GM23248 (cell line): ENCODE measurements around the gene STK40. TPM values are rescaled to one million over a fixed set of nuclear protein-coding genes. Genes with fewer than 3 reads are reported as not detected.

Experiments used
- DNase-seq: peaks from one replicate; pipeline ENCODE4 v3.0.0-alpha.2; 2015
- H2AFZ ChIP-seq: fragments of 200-600 bp; sonication (generic); 2 replicates; pipeline ENCODE4 v1.6.1; 2016; ENCODE audit warnings: antibody characterized with exemption
- H3F3A ChIP-seq: fragments of 200-600 bp; sonication (generic); 2 replicates; pipeline ENCODE4 v1.6.1; 2016; ENCODE audit warnings: mild to moderate bottlenecking, antibody characterized with exemption, mixed run types; ENCODE audit not compliant: insufficient read depth
- H3K27ac ChIP-seq: fragments of 200-600 bp; sonication (generic); 2 replicates; pipeline ENCODE4 v1.5.1; 2016; ENCODE audit warnings: mild to moderate bottlenecking
- H3K27me3 ChIP-seq: fragments of 200-600 bp; sonication (generic); replicated peaks from 2 replicates; pipeline ENCODE4 v1.6.1; 2016; ENCODE audit warnings: mild to moderate bottlenecking; ENCODE audit not compliant: insufficient read depth
- H3K36me3 ChIP-seq: fragments of 200-600 bp; sonication (generic); 2 replicates; pipeline ENCODE4 v1.6.1; 2016; ENCODE audit warnings: low read depth, mild to moderate bottlenecking
- H3K4me1 ChIP-seq: fragments of 200-600 bp; sonication (generic); 2 replicates; pipeline ENCODE4 v1.6.1; 2016; ENCODE audit warnings: mild to moderate bottlenecking; ENCODE audit not compliant: insufficient read depth
- H3K4me2 ChIP-seq: fragments of 200-600 bp; sonication (generic); one replicate; pipeline ENCODE4 v1.6.1; 2016; ENCODE audit warnings: mild to moderate bottlenecking; ENCODE audit not compliant: unreplicated experiment
- H3K4me3 ChIP-seq: fragments of 200-600 bp; sonication (generic); 2 replicates; pipeline ENCODE4 v1.5.1; 2016; ENCODE audit warnings: mild to moderate bottlenecking
- H3K79me2 ChIP-seq: fragments of 200-600 bp; sonication (generic); 2 replicates; pipeline ENCODE4 v1.6.1; 2016; ENCODE audit warnings: mild to moderate bottlenecking; ENCODE audit not compliant: insufficient read depth
- H3K9ac ChIP-seq: fragments of 200-600 bp; sonication (generic); 2 replicates; pipeline ENCODE4 v1.6.1; 2016; ENCODE audit warnings: mild to moderate bottlenecking
- H3K9me2 ChIP-seq: fragments of 200-600 bp; sonication (generic); 2 replicates; pipeline ENCODE4 v1.6.1; 2016; ENCODE audit warnings: mixed run types, mild to moderate bottlenecking, moderate library complexity; ENCODE audit not compliant: insufficient read depth
- H3K9me3 ChIP-seq: fragments of 200-600 bp; sonication (generic); one replicate; pipeline ENCODE4 v1.6.1; 2017; ENCODE audit warnings: low read depth
- H4K20me1 ChIP-seq: fragments of 200-600 bp; sonication (generic); 2 replicates; pipeline ENCODE4 v1.6.0; 2016; ENCODE audit not compliant: insufficient read depth
- EZH2 ChIP-seq: fragments of 200-600 bp; sonication (generic); IDR thresholded peaks from 2 replicates; pipeline ENCODE4 v1.6.1; 2018; ENCODE audit warnings: antibody characterized with exemption, mild to moderate bottlenecking; ENCODE audit not compliant: insufficient read depth, poor library complexity, severe bottlenecking
- EZH2phosphoT487 ChIP-seq: fragments of 200-600 bp; sonication (generic); IDR thresholded peaks from 2 replicates; pipeline ENCODE4 v1.6.1; 2018; ENCODE audit warnings: antibody characterized with exemption, moderate library complexity, mild to moderate bottlenecking, low read depth; ENCODE audit not compliant: insufficient read depth
- WGBS, 2 experiments: methylation state at CpG; one replicate each; pipeline ENCODE4 v1.1.6; 2015 to 2017; ENCODE audit warnings: low lambda C conversion rate in 2 of 2, low coverage in 1 of 2; ENCODE audit errors: missing lambda C conversion rate in 2 of 2; 5-methylcytosine and 5-hydroxymethylcytosine counted together
- in situ Hi-C: fragments of 300-500 bp; cut with MboI; formaldehyde crosslinking; loops from 2 replicates; pipeline ENCODE4 v1.15.0; 2020
- polyA plus RNA-seq: library from polyadenylated mRNA; unstranded; fragments of >200 nt; fragmentation: Nextera tagmentation; extraction: Ambion mirVana; gene quantifications from 2 replicates; pipeline ENCODE4 v1.2.1, GENCODE V29; 2016
- total RNA-seq: library from RNA; depleted of rRNA; stranded (reverse); fragments of >200 nt; shearing (Covaris generic); gene quantifications from 2 replicates; pipeline ENCODE4 v1.2.3, GENCODE V29; 2014

The STK40 gene
- total and polyA plus RNA-seq, 2 experiments from 2014 or later, result 11.1 to 16.2 TPM

DNA sequence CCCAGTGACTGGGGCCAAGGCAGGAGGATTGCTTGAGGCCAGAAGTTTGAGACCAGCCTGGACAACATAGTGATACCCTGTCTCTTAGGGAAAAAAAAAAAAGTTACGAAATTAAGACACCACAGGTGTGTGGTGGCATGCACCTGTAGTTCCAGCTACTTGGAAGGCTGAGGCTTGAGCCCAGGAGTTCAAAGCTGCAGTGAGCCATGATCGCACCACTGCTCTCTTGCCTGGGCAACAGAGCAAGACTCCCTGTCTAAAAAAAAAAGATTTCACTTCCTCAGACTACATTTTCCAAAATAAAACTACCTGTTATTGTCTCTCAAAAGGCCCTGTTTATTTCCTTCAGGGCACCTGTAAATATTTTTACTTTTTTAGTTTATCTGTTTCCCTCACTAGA is 4.7 kb upstream of the STK40 start:
- no peak overlapping the region for H3K27ac ChIP-seq
- H2AFZ ChIP-seq, result no peak overlapping the region
- no peak overlapping the region for H3K4me3 ChIP-seq
- peaks cover 17% of the 10 kb centered on the region for H3K4me1 ChIP-seq
- in situ Hi-C loops, result no loop called here
- no peaks in the 10 kb centered on the region for H3K27me3 ChIP-seq
- H3K9me2 ChIP-seq, result no peaks in the 10 kb centered on the region
- no peak overlapping the region for H3K4me2 ChIP-seq
- H3K9me3 ChIP-seq, result no peaks in the 10 kb centered on the region
- H3K9ac ChIP-seq, result no peak overlapping the region
- no peak for DNase-seq
- TF ChIP-seq EZH2 (no peak), EZH2phosphoT487 (no peak)
- peaks cover 37% of the 10 kb centered on the region for H3F3A ChIP-seq
- H4K20me1 ChIP-seq, result no peaks in the 10 kb centered on the region
- peaks cover 36% of the 10 kb centered on the region for H3K79me2 ChIP-seq
- 100% methylated on average over 2 of the region's 2 CpGs for WGBS, 2 experiments
- H3K36me3 ChIP-seq, result peaks cover 3% of the 10 kb centered on the region; the same call in 1 of the 2 replicates

DNA sequence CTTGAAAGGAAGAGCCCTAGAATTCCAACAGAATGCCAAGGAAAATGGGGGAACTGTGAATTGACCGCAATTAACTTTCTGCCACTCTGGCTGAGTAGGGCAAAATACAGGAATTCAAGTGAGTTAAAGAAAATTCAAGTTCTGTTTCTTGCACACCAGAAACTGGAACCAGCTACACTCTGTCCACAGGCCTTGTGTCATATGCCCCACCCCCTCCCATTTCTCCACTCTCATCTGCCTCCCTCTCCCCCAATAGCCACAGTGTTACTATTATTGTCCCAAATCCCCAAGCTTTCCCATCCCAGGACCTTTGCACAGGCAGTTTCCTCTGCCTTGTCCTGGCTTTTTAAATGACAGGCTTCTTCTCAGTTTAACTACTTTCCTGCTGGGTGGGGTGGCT is 4.3 kb upstream of the STK40 start:
- no peak for DNase-seq
- Histone ChIP-seq H3K36me3 (peaks cover 3% of the 10 kb centered on the region; the same call in 1 of the 2 replicates), H3K27me3 (no peaks in the 10 kb centered on the region), H3K4me2 (no peak overlapping the region), H3K9me3 (no peaks in the 10 kb centered on the region), H3K4me1 (peaks cover 17% of the 10 kb centered on the region), H3F3A (peaks cover 37% of the 10 kb centered on the region), H3K79me2 (peaks cover 36% of the 10 kb centered on the region), H2AFZ (no peak overlapping the region), H3K27ac (no peak overlapping the region), H3K9me2 (no peaks in the 10 kb centered on the region), H3K4me3 (no peak overlapping the region), H3K9ac (no peak overlapping the region; the same call in 1 of the 2 replicates), H4K20me1 (no peaks in the 10 kb centered on the region)
- TF ChIP-seq EZH2, result no peak
- in situ Hi-C loops, result no loop called here
- 100% methylated on average over 1 of the region's 1 CpG for WGBS, 2 experiments

DNA sequence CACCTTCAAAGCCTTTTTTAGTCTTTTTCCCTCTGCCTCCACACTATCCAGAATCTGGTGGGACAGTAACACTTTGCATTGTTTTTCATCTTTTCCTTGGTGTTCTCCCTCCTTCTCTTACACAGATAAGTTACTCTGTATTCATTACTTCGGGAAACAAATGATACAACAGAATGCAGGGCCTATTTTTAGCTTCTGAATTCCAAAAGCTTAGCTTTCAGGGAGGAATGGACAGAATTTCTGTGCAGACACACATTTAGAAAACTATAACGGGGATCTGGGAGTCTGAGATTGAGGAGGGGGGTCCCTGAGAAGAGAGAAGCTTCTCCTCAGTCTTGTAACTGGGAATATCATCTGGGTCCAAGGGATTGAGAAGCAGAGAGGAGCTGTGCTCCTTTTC is 3.5 kb upstream of the STK40 start:
- H2AFZ ChIP-seq, result no peak overlapping the region
- no peak overlapping the region for H3K4me2 ChIP-seq
- peaks cover 42% of the 10 kb centered on the region for H3F3A ChIP-seq
- H3K27ac ChIP-seq, result no peak overlapping the region
- no peaks in the 10 kb centered on the region for H3K9me2 ChIP-seq
- TF ChIP-seq EZH2, result no peak
- H3K36me3 ChIP-seq, result peaks cover 3% of the 10 kb centered on the region; the same call in 1 of the 2 replicates
- peaks cover 36% of the 10 kb centered on the region for H3K79me2 ChIP-seq
- 92 to 96% methylated on average over 2 of the region's 2 CpGs for whole genome bisulfite sequencing, 2 experiments
- H4K20me1 ChIP-seq, result no peaks in the 10 kb centered on the region
- H3K9ac ChIP-seq, result no peak overlapping the region; the same call in 1 of the 2 replicates
- DNase-seq, result no peak
- in situ Hi-C loops, result no loop called here
- no peak overlapping the region for H3K4me3 ChIP-seq
- H3K4me1 ChIP-seq, result peaks cover 20% of the 10 kb centered on the region
- H3K27me3 ChIP-seq, result no peaks in the 10 kb centered on the region
- no peaks in the 10 kb centered on the region for H3K9me3 ChIP-seq

DNA sequence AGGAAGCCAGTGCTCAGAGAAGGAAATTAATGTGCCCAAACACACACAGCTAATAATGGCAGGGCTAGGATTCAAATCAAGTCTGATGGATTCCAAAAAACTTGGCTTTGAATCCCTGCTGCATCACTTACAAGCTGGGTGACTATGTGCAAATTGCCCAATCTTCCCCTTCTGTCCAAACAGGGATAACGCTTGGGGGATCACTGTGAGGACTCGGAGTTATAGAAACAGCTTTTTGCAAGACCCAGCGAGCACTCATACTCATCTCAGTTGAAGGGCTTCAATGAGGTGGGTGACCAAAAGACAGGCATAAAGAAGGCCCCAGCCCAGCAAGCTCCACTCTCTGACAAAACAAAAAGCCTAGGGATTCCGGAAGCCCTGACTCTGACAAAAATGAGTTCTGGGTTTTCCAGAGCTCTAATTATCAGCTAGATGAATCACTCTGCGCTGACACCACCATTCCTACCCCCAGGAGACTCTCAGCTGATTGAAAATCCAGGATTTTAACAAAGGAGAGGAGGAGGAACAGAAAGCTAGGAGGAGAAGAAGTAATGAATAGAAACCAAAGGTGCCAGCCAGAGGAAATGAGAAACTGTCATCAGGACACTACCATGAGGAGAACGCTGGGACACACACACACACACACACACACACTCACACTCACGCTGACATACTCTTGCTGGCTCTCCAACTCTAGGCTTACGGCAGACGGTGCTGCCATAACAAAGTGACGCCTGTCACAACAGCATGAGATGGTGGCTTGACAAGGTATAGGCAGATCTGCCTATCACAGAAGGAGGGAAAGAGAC is 1.6 kb upstream of the STK40 start:
- Histone ChIP-seq H3K27me3 (no peaks in the 10 kb centered on the region), H3K36me3 (no peaks in the 10 kb centered on the region), H3K4me3 (peak overlapping the region; percentile 65), H3K9me2 (no peaks in the 10 kb centered on the region), H3K79me2 (peaks cover 38% of the 10 kb centered on the region), H3K4me2 (peak overlapping the region; percentile 90), H4K20me1 (no peaks in the 10 kb centered on the region), H3K27ac (peak overlapping the region; percentile 100), H3F3A (peaks cover 44% of the 10 kb centered on the region), H3K9me3 (no peaks in the 10 kb centered on the region), H3K4me1 (peaks cover 26% of the 10 kb centered on the region), H3K9ac (peak overlapping the region; percentile 99), H2AFZ (peak overlapping the region; percentile 74)
- WGBS, 2 experiments, result 4% methylated on average over 10 of the region's 10 CpGs
- TF ChIP-seq EZH2phosphoT487, result no peak
- TF ChIP-seq EZH2, result no peak
- peak; percentile 96 for DNase-seq
- in situ Hi-C loops, result no loop called here
